Measurements from ENCODE around the gene GALR3. TPM values are rescaled to one million over a fixed set of nuclear protein-coding genes. Genes with fewer than 3 reads are reported as not detected.

Gene GALR3
- total RNA-seq, 1 donor from 2014 or later = 0.32 TPM

Other genes starting within 250 kb of the GALR3 start
- not detected for gene LGALS2, start 243.3 kb upstream of the GALR3 start, total RNA-seq
- gene GGA1, start 214.5 kb upstream of the GALR3 start, total RNA-seq = 28.4 TPM
- gene SH3BP1, start 183.7 kb upstream of the GALR3 start, total RNA-seq = 40.2 TPM
- gene PDXP, start 164.7 kb upstream of the GALR3 start, total RNA-seq = 2.5 TPM
- 55.5 TPM for gene LGALS1, start 147.7 kb upstream of the GALR3 start, total RNA-seq
- 32.8 TPM for gene NOL12, start 137.0 kb upstream of the GALR3 start, total RNA-seq
- gene TRIOBP, start 126.3 kb upstream of the GALR3 start, total RNA-seq = 68.3 TPM
- gene GCAT, start 15.4 kb upstream of the GALR3 start, total RNA-seq = 21.7 TPM
- gene ANKRD54, start 21.0 kb downstream of the GALR3 start, total RNA-seq = 14.2 TPM
- gene EIF3L, start 26.0 kb downstream of the GALR3 start, total RNA-seq = 358 TPM
- 105 TPM for gene MICALL1, start 82.9 kb downstream of the GALR3 start, total RNA-seq
- not detected for gene C22orf23, start 130.2 kb downstream of the GALR3 start, total RNA-seq
- gene POLR2F, start 130.3 kb downstream of the GALR3 start, total RNA-seq = 67.8 TPM
- 0.44 TPM for gene SOX10, start 161.2 kb downstream of the GALR3 start, total RNA-seq
- 22.6 TPM for gene PICK1, start 234.0 kb downstream of the GALR3 start, total RNA-seq